Mammary epithelial cell (primary cell): ENCODE measurements around the gene NDUFS6.

ENCODE experiments used
- EZH2 ChIP-seq: IDR thresholded peaks from 2 replicates; pipeline ENCODE4 v1.6.1; 2012; ENCODE audit warnings: low read length, inconsistent platforms, borderline replicate concordance
- TF ChIP-seq, protein P1 (sequence below), 2 donors: IDR thresholded peaks in 1 of 2; conservative IDR thresholded peaks in 1 of 2; 2 replicates each; pipeline ENCODE4 v1.5.1; 2011 to 2012; ENCODE audit warnings: inconsistent platforms in 2 of 2, low read length in 2 of 2, mild to moderate bottlenecking in 2 of 2, control low read depth in 1 of 2, low read depth in 1 of 2; ENCODE audit not compliant: insufficient read depth in 1 of 2; ENCODE audit errors: extremely low read depth in 1 of 2

DNA sequence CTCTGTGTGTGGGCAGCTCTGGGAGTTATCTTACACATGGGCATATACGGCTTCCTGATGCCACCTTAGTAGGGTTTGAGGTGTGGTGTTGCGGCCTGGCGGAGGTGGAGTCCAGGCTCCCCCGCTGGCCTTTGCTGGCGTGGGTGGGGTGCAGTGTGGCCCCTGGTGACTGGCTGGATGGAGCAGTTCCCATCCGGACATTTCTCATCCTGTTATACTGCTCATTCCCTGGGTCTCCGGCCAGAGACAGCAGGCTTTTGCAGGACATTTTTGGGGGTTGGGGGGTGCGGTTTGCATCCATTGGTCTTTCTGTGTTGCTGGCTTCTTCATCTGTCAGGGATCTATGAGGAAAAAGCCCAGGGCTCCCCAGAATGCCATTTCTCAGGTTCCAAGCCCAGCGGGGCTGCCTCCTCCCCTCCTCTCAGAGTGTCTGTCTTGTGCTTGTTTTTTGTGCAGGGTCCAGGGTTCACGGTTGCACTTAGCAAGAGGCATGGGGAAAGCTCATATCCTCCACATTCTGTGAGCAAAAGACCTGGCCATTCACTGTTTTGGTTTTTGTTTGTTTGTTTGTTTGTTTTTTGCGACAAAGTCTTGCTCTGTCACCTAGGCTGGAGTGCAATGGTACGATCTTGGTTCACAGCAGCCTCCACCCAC lies 22.3 kb downstream of the NDUFS6 start:
- TF ChIP-seq EZH2 = no peak
- TF ChIP-seq, protein P1, sequence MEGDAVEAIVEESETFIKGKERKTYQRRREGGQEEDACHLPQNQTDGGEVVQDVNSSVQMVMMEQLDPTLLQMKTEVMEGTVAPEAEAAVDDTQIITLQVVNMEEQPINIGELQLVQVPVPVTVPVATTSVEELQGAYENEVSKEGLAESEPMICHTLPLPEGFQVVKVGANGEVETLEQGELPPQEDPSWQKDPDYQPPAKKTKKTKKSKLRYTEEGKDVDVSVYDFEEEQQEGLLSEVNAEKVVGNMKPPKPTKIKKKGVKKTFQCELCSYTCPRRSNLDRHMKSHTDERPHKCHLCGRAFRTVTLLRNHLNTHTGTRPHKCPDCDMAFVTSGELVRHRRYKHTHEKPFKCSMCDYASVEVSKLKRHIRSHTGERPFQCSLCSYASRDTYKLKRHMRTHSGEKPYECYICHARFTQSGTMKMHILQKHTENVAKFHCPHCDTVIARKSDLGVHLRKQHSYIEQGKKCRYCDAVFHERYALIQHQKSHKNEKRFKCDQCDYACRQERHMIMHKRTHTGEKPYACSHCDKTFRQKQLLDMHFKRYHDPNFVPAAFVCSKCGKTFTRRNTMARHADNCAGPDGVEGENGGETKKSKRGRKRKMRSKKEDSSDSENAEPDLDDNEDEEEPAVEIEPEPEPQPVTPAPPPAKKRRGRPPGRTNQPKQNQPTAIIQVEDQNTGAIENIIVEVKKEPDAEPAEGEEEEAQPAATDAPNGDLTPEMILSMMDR (conservative IDR thresholded peaks at IDR 0.05 in 1 of 2, IDR thresholded peaks at IDR 0.05 in 1 of 2; ENCODE audit: extremely low read depth in 1 of 2, insufficient read depth in 1 of 2, low read depth in 1 of 2, low read length in 2 of 2) = no peak
